ENCODE data around the gene GPR157. TPM values are rescaled to one million over a fixed set of nuclear protein-coding genes. Genes with fewer than 3 reads are reported as not detected.
A peak's percentile ranks its signal among the peaks of the same experiment; 100 is the strongest.

The GPR157 gene
- total RNA-seq, 1 donor from 2014 or later, result 44.0 TPM

GRCh38 chr1:9105336-9105867 is 23.5 kb downstream of the GPR157 start:
- no peak for TF ChIP-seq CTCF (IDR thresholded peaks at IDR 0.05; ENCODE audit: insufficient read depth, low read length, severe bottlenecking)
- Histone ChIP-seq H3K36me3 (ENCODE audit: control insufficient read depth, insufficient read depth, low read length) (peaks cover 26% of the 10 kb centered on the region), H3K27me3 (ENCODE audit: control insufficient read depth, insufficient read depth, low read length) (no peaks in the 10 kb centered on the region), H3K4me3 (ENCODE audit: low read depth, low read length) (no peak overlapping the region)
- DNase-seq (ENCODE audit: low read depth) (no peak), FAIRE-seq (no peak)

GRCh38 chr1:9101510-9102146 is 27.3 kb downstream of the GPR157 start:
- no peak for DNase-seq (ENCODE audit: low read depth)
- H3K36me3 ChIP-seq (ENCODE audit: control insufficient read depth, insufficient read depth, low read length), result peaks cover 17% of the 10 kb centered on the region
- H3K27me3 ChIP-seq (ENCODE audit: control insufficient read depth, insufficient read depth, low read length), result no peaks in the 10 kb centered on the region
- TF ChIP-seq CTCF (IDR thresholded peaks at IDR 0.05; ENCODE audit: insufficient read depth, low read length, severe bottlenecking), result peak; percentile 86
- FAIRE-seq, result peak; percentile 52
- H3K4me3 ChIP-seq (ENCODE audit: low read depth, low read length), result no peak overlapping the region

GRCh38 chr1:9100471-9101043 is 28.3 kb downstream of the GPR157 start:
- no peak for FAIRE-seq

GRCh38 chr1:9099555-9099954 is 29.3 kb downstream of the GPR157 start:
- FAIRE-seq (no peak), DNase-seq (ENCODE audit: low read depth) (no peak)
- Histone ChIP-seq H3K4me3 (ENCODE audit: low read depth, low read length) (no peak overlapping the region), H3K27me3 (ENCODE audit: control insufficient read depth, insufficient read depth, low read length) (no peaks in the 10 kb centered on the region), H3K36me3 (ENCODE audit: control insufficient read depth, insufficient read depth, low read length) (peaks cover 11% of the 10 kb centered on the region)
- no peak for TF ChIP-seq CTCF (IDR thresholded peaks at IDR 0.05; ENCODE audit: insufficient read depth, low read length, severe bottlenecking)

More at GRCh38 chr1:9100471-9101043, 28.3 kb downstream of the GPR157 start:
- no peak for DNase-seq (ENCODE audit: low read depth)
- peaks cover 15% of the 10 kb centered on the region for H3K36me3 ChIP-seq (ENCODE audit: control insufficient read depth, insufficient read depth, low read length)
- H3K27me3 ChIP-seq (ENCODE audit: control insufficient read depth, insufficient read depth, low read length), result no peaks in the 10 kb centered on the region
- TF ChIP-seq CTCF (IDR thresholded peaks at IDR 0.05; ENCODE audit: insufficient read depth, low read length, severe bottlenecking), result no peak
- H3K4me3 ChIP-seq (ENCODE audit: low read depth, low read length), result no peak overlapping the region

- Histone ChIP-seq H3K27me3 (ENCODE audit: control insufficient read depth, insufficient read depth, low read length) (no peaks in the 10 kb centered on the region), H3K36me3 (ENCODE audit: control insufficient read depth, insufficient read depth, low read length) (peaks cover 2% of the 10 kb centered on the region), H3K4me3 (ENCODE audit: low read depth, low read length) (no peak overlapping the region)
- DNase-seq (ENCODE audit: low read depth), result no peak
- no peak for FAIRE-seq
- TF ChIP-seq CTCF (IDR thresholded peaks at IDR 0.05; ENCODE audit: insufficient read depth, low read length, severe bottlenecking), result no peak
Measured at GRCh38 chr1:9097947-9098705, 30.8 kb downstream of the GPR157 start.
